Thoracic aorta (tissue), 2 donors: Measurements from ENCODE around the gene LRMDA. TPM values are rescaled to one million over a fixed set of nuclear protein-coding genes. Genes with fewer than 3 reads are reported as not detected.

ENCODE experiments used
- ATAC-seq: fragments of 150-250 bp; one replicate; pipeline ENCODE4 v1.8.0; 2017; ENCODE audit warnings: low read depth; ENCODE audit not compliant: insufficient number of reproducible peaks, low FRiP score
- DNase-seq: peaks from one replicate; pipeline ENCODE4 v3.0.0-alpha.2; 2020; ENCODE audit warnings: low spot score
- H3K27ac ChIP-seq, 2 donors: fragments of 200-600 bp; sonication (generic); 1 replicate in 1 of 2; 2 replicates in 1 of 2; pipeline ENCODE4 v1.5.1; 2016; ENCODE audit warnings: mild to moderate bottlenecking in 2 of 2, moderate library complexity in 2 of 2
- H3K27me3 ChIP-seq: fragments of 200-600 bp; sonication (generic); replicated peaks from 2 replicates; pipeline ENCODE4 v1.6.0; 2016; ENCODE audit warnings: mild to moderate bottlenecking; ENCODE audit not compliant: insufficient read depth
- H3K36me3 ChIP-seq: fragments of 200-600 bp; sonication (generic); one replicate; pipeline ENCODE4 v1.5.1; 2016
- H3K4me1 ChIP-seq, 2 donors: fragments of 200-600 bp; sonication (generic); 1 replicate in 1 of 2; 2 replicates in 1 of 2; pipeline versions ENCODE4 v1.5.1 to v1.6.0; 2016; ENCODE audit warnings: low read depth in 2 of 2, mild to moderate bottlenecking in 1 of 2; ENCODE audit not compliant: control insufficient read depth in 1 of 2
- H3K4me3 ChIP-seq: fragments of 200-600 bp; sonication (generic); 2 replicates; pipeline ENCODE4 v1.5.1; 2016; ENCODE audit warnings: mild to moderate bottlenecking
- H3K9me3 ChIP-seq: fragments of 200-600 bp; sonication (generic); 2 replicates; pipeline ENCODE4 v1.5.1; 2016
- total RNA-seq, 2 donors: library from RNA; depleted of rRNA; stranded (reverse); fragments of >200 nt; gene quantifications; one replicate each; pipeline versions ENCODE4 v1.1.0 to v1.2.3, GENCODE V29; 2016
- TF ChIP-seq, protein P1 (sequence below): fragments of 200-600 bp; sonication (generic); IDR thresholded peaks from one replicate; pipeline ENCODE4 v1.5.1; 2019; ENCODE audit warnings: antibody characterized with exemption

LRMDA gene
- total RNA-seq, 2 donors from 2014 or later, result 8.3 to 36.6 TPM

DNA sequence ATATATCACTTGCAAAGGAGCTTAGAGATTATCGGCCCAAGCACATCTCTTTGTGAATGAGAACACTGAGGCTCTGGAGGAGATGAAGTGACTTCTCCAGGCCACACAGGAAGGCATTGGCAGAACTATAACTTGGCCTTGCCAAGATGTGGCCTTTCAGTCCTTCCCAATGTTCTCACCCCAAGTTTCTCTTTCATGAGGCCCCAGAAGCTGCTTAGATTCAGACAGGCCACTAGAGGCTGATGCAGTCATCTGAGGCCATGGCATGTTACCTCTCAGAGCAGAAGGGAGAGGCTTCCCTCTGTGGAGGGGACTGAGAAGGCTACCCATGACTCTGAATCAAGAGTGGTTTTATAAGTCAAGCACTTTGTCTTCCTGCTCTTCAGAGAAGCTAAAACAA lies 1003.7 kb downstream of the LRMDA start:
- DNase-seq (no peak), ATAC-seq (no peak)
- H3K27me3 ChIP-seq, result no peaks in the 10 kb centered on the region
- TF ChIP-seq, protein P1, sequence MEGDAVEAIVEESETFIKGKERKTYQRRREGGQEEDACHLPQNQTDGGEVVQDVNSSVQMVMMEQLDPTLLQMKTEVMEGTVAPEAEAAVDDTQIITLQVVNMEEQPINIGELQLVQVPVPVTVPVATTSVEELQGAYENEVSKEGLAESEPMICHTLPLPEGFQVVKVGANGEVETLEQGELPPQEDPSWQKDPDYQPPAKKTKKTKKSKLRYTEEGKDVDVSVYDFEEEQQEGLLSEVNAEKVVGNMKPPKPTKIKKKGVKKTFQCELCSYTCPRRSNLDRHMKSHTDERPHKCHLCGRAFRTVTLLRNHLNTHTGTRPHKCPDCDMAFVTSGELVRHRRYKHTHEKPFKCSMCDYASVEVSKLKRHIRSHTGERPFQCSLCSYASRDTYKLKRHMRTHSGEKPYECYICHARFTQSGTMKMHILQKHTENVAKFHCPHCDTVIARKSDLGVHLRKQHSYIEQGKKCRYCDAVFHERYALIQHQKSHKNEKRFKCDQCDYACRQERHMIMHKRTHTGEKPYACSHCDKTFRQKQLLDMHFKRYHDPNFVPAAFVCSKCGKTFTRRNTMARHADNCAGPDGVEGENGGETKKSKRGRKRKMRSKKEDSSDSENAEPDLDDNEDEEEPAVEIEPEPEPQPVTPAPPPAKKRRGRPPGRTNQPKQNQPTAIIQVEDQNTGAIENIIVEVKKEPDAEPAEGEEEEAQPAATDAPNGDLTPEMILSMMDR, result no peak
- no peaks in the 10 kb centered on the region for H3K9me3 ChIP-seq
- no peaks in the 10 kb centered on the region for H3K36me3 ChIP-seq
- peaks cover 16 to 46% of the 10 kb centered on the region in 2 donors for H3K4me1 ChIP-seq
- H3K4me3 ChIP-seq, result no peak overlapping the region
- H3K27ac ChIP-seq, result no peak overlapping the region

DNA sequence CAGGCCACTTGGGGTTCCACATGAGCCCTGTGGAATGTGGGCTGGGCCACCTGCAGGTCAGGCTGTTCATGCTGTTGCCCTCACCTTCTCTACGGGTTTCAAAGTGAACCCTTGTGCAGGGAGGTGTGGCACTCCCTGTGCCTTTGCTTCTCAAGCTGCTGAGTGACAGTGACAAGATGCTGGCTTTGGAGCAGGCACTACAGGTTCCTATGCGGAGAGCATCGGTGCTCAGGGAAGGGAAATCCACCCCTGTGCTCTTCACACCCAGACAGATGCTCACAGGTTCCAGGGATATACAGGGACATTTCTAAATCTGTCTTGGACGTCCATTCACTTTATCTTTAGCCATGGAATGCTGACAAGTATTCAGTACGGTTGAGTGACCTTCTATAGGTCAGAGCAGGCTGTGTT lies 1005.0 kb downstream of the LRMDA start:
- peak overlapping the region in 1 of 2 donors; percentile 15 for H3K27ac ChIP-seq
- H3K4me3 ChIP-seq, result no peak overlapping the region
- H3K9me3 ChIP-seq, result no peaks in the 10 kb centered on the region
- DNase-seq (no peak), ATAC-seq (no peak)
- H3K4me1 ChIP-seq, result peaks cover 7 to 33% of the 10 kb centered on the region in 2 donors
- H3K36me3 ChIP-seq, result no peaks in the 10 kb centered on the region
- H3K27me3 ChIP-seq, result no peaks in the 10 kb centered on the region
- TF ChIP-seq, protein P1, result no peak

DNA sequence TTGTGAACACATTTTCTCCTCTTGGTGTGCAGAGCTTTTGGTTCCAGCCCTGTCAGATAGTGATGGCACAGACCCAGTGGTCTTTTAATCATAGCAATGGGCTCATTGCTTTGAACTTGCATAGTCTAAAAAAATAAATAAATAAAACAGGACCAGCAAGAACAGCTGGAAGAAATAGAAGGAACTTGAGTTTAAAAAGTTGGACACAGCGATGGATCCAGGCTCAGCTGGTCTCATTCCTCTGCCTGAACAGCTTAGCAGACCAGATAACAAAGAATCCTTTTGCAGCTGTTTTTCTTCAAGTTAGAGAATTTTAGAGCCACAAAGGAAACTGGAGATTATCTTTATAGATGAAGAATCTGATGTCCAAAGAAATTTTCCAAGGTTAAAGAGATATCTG lies 1005.6 kb downstream of the LRMDA start:
- Histone ChIP-seq H3K27ac (peak overlapping the region in 1 of 2 donors; percentile 24), H3K27me3 (no peaks in the 10 kb centered on the region), H3K4me1 (peaks cover 3 to 27% of the 10 kb centered on the region in 2 donors), H3K9me3 (no peaks in the 10 kb centered on the region), H3K36me3 (no peaks in the 10 kb centered on the region), H3K4me3 (no peak overlapping the region)
- no peak for ATAC-seq
- TF ChIP-seq, protein P1, result no peak
- DNase-seq, result no peak

DNA sequence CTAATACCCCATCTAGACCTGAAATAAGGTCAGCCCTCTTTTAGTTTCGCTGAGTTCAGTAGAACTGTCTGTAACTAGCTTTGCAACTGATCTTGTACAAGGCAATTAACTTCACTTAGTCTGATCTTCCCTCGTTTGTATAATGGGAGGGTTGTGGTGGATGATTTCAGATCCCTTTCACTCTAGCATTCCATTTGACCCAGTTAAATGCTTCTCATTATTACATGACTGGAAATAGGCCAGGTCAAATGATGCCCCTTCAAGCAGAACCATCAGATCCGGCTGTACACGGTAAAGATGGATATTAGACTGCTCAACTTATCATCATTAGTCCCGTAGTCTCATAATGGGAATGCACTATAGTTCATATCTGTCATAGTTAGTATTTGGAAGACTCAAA lies 1009.0 kb downstream of the LRMDA start:
- DNase-seq (no peak), ATAC-seq (no peak)
- no peaks in the 10 kb centered on the region for H3K9me3 ChIP-seq
- no peak overlapping the region for H3K4me3 ChIP-seq
- H3K36me3 ChIP-seq, result no peaks in the 10 kb centered on the region
- TF ChIP-seq, protein P1, result no peak
- H3K27me3 ChIP-seq, result no peaks in the 10 kb centered on the region
- no peak overlapping the region for H3K27ac ChIP-seq
- peaks cover 5 to 19% of the 10 kb centered on the region in 2 donors for H3K4me1 ChIP-seq

DNA sequence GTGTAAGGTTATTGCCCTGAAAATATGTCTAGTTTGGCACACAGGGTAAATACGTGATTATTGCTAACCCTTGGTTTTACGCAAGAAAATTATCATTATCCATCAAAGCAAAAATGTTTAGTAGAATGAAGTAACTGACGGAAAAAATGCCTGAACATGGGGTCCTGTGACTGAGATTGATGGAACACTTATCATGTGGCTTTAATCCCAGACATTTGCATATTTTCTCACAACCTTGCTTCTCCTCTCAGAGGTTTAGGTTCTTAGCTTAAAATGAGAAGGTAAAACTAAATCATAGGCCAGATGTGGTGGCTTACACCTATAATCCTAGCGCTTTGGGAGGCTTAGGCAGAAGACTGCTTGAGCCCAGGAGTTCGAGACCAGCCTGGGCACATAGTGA lies 1010.7 kb downstream of the LRMDA start:
- H3K9me3 ChIP-seq, result no peaks in the 10 kb centered on the region
- DNase-seq (no peak), ATAC-seq (no peak)
- no peaks in the 10 kb centered on the region for H3K36me3 ChIP-seq
- H3K27me3 ChIP-seq, result no peaks in the 10 kb centered on the region
- TF ChIP-seq, protein P1, result no peak
- H3K4me3 ChIP-seq, result no peak overlapping the region
- peaks cover 3 to 10% of the 10 kb centered on the region in 2 donors for H3K4me1 ChIP-seq
- no peak overlapping the region for H3K27ac ChIP-seq
